HFF-Myc (cell line): Measurements from ENCODE around the gene PRSS53.

Experiments
- DNase-seq: peaks from one replicate; pipeline ENCODE4 v3.0.0-alpha.2; 2011; ENCODE audit warnings: low read depth; ENCODE audit errors: extremely low read depth
- H3K4me3 ChIP-seq: replicated peaks from 2 replicates; pipeline ENCODE4 v1.5.1; 2011; ENCODE audit warnings: low read depth, mild to moderate bottlenecking, control low read depth, low read length
- TF ChIP-seq, protein P1 (sequence below): IDR thresholded peaks from 2 replicates; pipeline ENCODE4 v1.5.1; 2012; ENCODE audit warnings: mild to moderate bottlenecking, low read depth, low read length, control low read depth; ENCODE audit errors: missing control alignments

The PRSS53 gene

DNA sequence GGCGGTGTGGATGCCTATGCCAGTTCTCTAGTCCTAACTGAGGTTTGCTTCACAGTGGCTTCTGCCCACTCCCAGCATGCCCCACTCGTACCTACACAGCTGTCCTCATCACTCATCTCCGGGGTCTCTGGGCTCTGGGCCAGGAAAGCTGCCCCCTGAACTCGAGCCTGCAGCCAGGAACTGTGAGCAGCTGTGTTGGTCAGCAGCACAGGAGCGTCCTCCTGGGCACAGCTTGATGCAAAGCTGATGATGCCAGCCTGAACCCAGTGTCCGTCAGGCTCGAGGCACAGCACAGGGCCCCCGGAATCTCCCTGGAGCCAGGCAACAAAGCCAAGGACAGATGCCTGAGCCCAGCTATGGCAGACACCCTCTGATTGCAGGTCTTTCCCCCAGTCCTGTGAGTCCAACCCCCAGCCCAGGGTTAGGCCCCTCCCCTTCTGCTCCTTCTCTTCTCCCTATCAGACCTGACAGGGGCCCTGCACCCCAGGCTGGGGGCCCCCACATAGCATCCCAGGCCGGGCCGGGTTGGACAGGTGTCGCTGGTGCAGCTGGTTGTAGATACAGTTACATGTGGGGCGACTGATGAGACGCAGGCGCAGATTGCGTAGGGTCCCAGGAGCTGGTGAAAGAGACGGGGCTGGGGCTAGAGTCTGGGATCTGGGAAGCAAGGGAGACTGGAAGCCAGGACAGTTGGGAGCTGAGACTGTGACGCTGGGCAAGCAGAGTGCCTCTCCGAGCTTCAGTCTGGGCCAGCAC, 2.7 kb downstream of the PRSS53 start:
- TF ChIP-seq, protein P1, sequence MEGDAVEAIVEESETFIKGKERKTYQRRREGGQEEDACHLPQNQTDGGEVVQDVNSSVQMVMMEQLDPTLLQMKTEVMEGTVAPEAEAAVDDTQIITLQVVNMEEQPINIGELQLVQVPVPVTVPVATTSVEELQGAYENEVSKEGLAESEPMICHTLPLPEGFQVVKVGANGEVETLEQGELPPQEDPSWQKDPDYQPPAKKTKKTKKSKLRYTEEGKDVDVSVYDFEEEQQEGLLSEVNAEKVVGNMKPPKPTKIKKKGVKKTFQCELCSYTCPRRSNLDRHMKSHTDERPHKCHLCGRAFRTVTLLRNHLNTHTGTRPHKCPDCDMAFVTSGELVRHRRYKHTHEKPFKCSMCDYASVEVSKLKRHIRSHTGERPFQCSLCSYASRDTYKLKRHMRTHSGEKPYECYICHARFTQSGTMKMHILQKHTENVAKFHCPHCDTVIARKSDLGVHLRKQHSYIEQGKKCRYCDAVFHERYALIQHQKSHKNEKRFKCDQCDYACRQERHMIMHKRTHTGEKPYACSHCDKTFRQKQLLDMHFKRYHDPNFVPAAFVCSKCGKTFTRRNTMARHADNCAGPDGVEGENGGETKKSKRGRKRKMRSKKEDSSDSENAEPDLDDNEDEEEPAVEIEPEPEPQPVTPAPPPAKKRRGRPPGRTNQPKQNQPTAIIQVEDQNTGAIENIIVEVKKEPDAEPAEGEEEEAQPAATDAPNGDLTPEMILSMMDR, result no peak
- no peak for DNase-seq
- H3K4me3 ChIP-seq, result no peak overlapping the region

DNA sequence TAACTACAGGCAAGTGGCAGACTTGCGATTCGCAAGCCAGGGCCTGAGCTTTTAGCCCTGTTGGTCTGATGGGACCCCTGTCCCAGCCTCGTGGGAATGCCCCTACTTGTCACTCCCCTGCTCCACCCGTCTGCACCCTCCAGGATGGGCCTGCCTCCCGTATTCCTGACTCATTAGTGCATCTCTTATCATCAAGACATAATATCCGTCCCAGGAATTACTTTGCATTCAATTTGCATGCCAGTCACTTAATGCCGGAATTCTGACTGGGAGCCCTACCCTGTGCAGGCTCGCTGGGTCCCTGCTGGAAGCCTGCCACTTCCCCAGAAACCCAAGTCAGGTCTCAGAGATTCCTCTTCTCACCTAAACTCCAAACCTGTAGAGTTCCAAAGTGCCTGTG, 3.3 kb downstream of the PRSS53 start:
- no peak for DNase-seq
- TF ChIP-seq, protein P1, result no peak
- H3K4me3 ChIP-seq, result no peak overlapping the region

DNA sequence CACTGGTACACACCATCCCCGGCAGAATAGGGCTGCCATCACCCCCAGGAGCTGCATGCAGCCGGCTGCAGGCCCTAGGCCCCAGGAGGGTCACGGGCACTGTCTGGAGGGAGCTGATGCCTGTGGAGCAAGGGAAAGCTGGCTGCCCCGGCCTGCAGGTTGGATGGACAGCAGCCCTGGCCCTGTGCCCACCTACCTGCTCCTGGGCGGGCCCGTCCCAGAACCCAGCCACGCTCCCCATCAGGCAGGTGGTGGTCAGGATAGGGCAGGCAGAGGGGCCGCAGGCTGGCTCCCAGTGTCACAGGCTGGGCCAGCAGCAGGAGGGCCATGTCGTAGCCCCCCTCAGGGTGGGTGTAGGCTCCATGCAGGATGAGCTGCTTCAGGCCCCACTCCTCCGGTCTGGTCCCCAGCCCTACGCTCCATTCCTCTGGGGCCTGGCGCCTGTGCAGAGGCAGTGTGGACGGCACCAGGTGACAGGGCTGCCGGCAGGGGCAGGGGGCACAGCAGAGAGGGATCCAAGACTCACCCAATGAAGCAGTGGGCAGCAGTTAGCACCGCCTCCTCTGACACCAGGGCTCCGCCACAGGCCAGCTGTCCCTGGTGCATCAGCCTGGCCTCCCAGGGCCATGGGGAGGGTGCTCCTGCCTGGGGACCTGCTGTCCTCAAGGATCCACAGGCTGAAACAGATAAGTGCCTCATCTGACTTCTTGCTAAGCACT, 4.0 kb downstream of the PRSS53 start:
- no peak overlapping the region for H3K4me3 ChIP-seq
- DNase-seq, result no peak
- TF ChIP-seq, protein P1, result no peak

DNA sequence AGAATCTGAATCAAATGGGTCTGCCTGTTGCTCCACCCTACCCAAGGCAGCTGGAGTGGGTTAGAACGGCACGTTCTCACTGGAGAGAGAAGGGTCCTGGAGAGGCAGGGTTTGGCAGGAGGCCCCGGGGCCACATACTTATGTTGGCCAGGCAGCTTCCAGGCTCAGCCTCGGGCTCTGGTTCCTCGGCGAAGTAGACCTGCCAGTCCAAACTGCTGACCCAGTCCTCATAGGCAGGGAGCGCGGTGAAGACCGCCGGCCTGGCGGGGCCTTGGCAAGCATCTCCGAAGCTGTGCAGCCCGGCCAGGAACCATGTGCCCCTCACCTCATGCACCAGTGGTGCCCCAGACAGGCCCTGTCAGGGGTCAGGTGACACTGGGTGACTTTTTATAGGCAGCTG, 4.8 kb downstream of the PRSS53 start:
- H3K4me3 ChIP-seq, result no peak overlapping the region
- TF ChIP-seq, protein P1, result no peak
- no peak for DNase-seq

DNA sequence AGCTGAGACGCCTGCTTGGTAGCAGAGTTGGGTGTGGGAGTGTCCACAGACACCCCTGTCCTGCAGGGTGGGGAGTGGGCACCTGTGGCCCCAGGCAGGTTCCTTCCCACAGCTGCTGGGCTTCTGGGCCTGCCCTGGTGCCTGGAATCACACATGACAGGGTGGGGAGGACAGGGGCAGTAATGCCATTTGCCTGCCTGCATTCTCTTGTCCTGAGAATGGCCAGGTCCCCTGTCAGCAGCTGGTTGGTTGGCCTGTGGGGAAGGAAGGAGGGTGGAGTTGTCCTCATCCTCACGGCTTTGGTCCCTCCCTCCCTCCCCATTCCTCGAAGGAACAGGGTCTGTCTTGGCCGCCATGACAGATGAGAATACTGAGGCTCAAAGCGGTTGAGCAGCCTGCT, 5.2 kb downstream of the PRSS53 start:
- TF ChIP-seq, protein P1, result no peak
- no peak overlapping the region for H3K4me3 ChIP-seq
- DNase-seq, result no peak

DNA sequence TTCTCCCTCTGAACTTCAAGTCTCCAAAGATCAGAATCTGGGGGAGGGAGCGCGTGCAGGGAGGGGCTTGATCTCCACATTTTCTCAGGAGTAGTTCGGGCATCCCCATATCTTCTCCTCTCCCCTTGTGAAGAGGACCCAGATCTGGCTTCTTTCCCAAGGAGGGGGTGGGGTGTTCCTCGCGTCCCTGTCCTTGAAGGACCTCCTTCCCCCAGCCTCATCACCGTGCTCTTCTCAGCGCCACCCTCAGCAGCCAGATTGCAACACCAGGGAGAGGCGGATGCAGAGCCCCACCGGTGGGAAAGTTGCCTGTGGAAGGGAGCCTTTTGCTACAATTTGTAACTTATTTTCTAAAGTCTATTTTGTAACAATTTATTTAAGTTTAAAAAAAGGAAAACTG, 5.7 kb downstream of the PRSS53 start:
- DNase-seq, result no peak
- no peak overlapping the region for H3K4me3 ChIP-seq
- TF ChIP-seq, protein P1, result no peak
